K562 (cell line): Measurements from ENCODE around the gene TCF23. TPM values are rescaled to one million over a fixed set of nuclear protein-coding genes. Genes with fewer than 3 reads are reported as not detected.
"Not testable (repeated sequence)": the region's sequence is repeated elsewhere in the genome, so short reads cannot be mapped to it uniquely, and the experiment has no call there.

ENCODE experiments used
- ATAC-seq: fragments of 200-7000 bp; cut with Tn5 transposase; 3 replicates; pipeline ENCODE4 v1.9.1; 2020; ENCODE audit warnings: moderate library complexity
- BruUV-seq: library from RNA; stranded (reverse); fragments of 400-500 nt; replicated peaks from 2 replicates; lab custom pipeline; 2021; lab: Mats Ljungman, UMichigan
- CTCF ChIA-PET: fragments of 300-600 bp; formaldehyde crosslinking; extraction: SDS; loops from one replicate; lab custom pipeline; 2021; ENCODE audit warnings: low intra/inter-chr PET ratio; lab: Yijun Ruan, JAX
- POLR2A ChIA-PET: fragments of 300-600, 350-650 bp; sonication (Branson Sonifier 250); formaldehyde crosslinking; extraction: SDS; loops from one replicate; lab custom pipeline; 2021; ENCODE audit warnings: antibody characterized with exemption, inconsistent platforms; lab: Yijun Ruan, JAX
- DNase-seq, 4 experiments: peaks; one replicate each; pipeline versions ENCODE4 v3.0.0 to v3.0.0-alpha.2; 2011 to 2018; ENCODE audit warnings: low spot score in 3 of 4, mixed read lengths in 3 of 4; ENCODE audit errors: extremely low read depth in 1 of 4
- FAIRE-seq: peaks from 2 replicates; lab custom pipeline; 2011; peaks lifted over from hg19 to GRCh38; lab: Jason Lieb, UNC
- H2AFZ ChIP-seq: 2 replicates; pipeline ENCODE4 v1.6.0; 2011; ENCODE audit warnings: low read depth, low read length, control low read depth, inconsistent platforms
- H3K27ac ChIP-seq: fragments of 200-600 bp; 3 replicates; pipeline ENCODE4 v1.8.0; 2011; ENCODE audit warnings: low read depth, mild to moderate bottlenecking, control low read depth, inconsistent platforms, low read length, moderate library complexity, mixed read lengths; ENCODE audit errors: extremely low read depth
- H3K27me3 ChIP-seq, 2 experiments: fragments of 300-600 bp in 1 of 2; 2 replicates in 1 of 2; 3 replicates in 1 of 2; pipeline versions ENCODE4 v1.6.0 to v1.8.0; 2011; ENCODE audit warnings: inconsistent platforms in 2 of 2, low read length in 2 of 2, mild to moderate bottlenecking in 1 of 2, mixed read lengths in 1 of 2, moderate library complexity in 1 of 2; ENCODE audit not compliant: control insufficient read depth in 2 of 2, insufficient read depth in 2 of 2
- H3K36me3 ChIP-seq: fragments of 300-600 bp; 3 replicates; pipeline ENCODE4 v1.8.0; 2011; ENCODE audit warnings: mild to moderate bottlenecking, low read length, inconsistent platforms; ENCODE audit not compliant: control insufficient read depth, insufficient read depth
- H3K4me1 ChIP-seq, 2 experiments: fragments of 200-600 bp in 1 of 2; replicated peaks in 1 of 2; 2 replicates in 1 of 2; 3 replicates in 1 of 2; pipeline versions ENCODE4 v1.5.1 to v1.8.0; 2011; ENCODE audit warnings: inconsistent platforms in 2 of 2, low read length in 2 of 2, mild to moderate bottlenecking in 1 of 2, mixed read lengths in 1 of 2, moderate library complexity in 1 of 2; ENCODE audit not compliant: control insufficient read depth in 2 of 2, insufficient read depth in 2 of 2
- H3K4me2 ChIP-seq: 2 replicates; pipeline ENCODE4 v1.6.1; 2011; ENCODE audit warnings: low read length, control low read depth, inconsistent platforms, mixed read lengths; ENCODE audit not compliant: insufficient read depth
- H3K4me3 ChIP-seq: fragments of 200-600 bp; sonication (generic), shearing (Covaris generic); 2 replicates; pipeline ENCODE4 v1.5.1; 2016; ENCODE audit warnings: control low read depth, inconsistent platforms
- H3K79me2 ChIP-seq: fragments of 200-600 bp; 3 replicates; pipeline ENCODE4 v1.8.0; 2011; ENCODE audit warnings: low read length, inconsistent platforms; ENCODE audit not compliant: control insufficient read depth, insufficient read depth
- H3K9ac ChIP-seq, 2 experiments: 2 replicates each; pipeline versions ENCODE4 v1.6.0 to v1.6.1; 2011; ENCODE audit warnings: low read depth in 2 of 2, low read length in 2 of 2, control low read depth in 1 of 2, inconsistent platforms in 1 of 2, mild to moderate bottlenecking in 1 of 2, mixed read lengths in 1 of 2; ENCODE audit not compliant: insufficient read depth in 1 of 2
- H3K9me1 ChIP-seq: one replicate; pipeline ENCODE4 v1.6.0; 2011; ENCODE audit warnings: inconsistent platforms, mild to moderate bottlenecking, low read length, moderate library complexity; ENCODE audit not compliant: control insufficient read depth, insufficient read depth
- H3K9me3 ChIP-seq: replicated peaks from 2 replicates; pipeline ENCODE4 v1.5.1; 2011; ENCODE audit warnings: low read depth, low read length, inconsistent platforms; ENCODE audit not compliant: control insufficient read depth, insufficient read depth
- H4K20me1 ChIP-seq: replicated peaks from 2 replicates; pipeline ENCODE4 v1.6.1; 2011; ENCODE audit warnings: low read length, inconsistent platforms, mixed read lengths; ENCODE audit not compliant: control insufficient read depth, insufficient read depth
- NFYB ChIP-seq: IDR thresholded peaks from 2 replicates; pipeline ENCODE4 v1.6.1; 2011; ENCODE audit warnings: mild to moderate bottlenecking, moderate library complexity; ENCODE audit not compliant: insufficient read length; ENCODE audit errors: extremely low read depth
- WGBS: fragments of 100-300 bp; shearing (Covaris generic); methylation state at CpG from one replicate; pipeline ENCODE4 v1.1.6; 2016; ENCODE audit warnings: low coverage, mixed read lengths; ENCODE audit not compliant: insufficient coverage; ENCODE audit errors: missing lambda C conversion rate; 5-methylcytosine and 5-hydroxymethylcytosine counted together
- in situ Hi-C: fragments of 300-500 bp; cut with MboI; formaldehyde crosslinking; loops from 4 replicates; pipeline ENCODE4 v1.15.0; 2018; ENCODE audit warnings: inconsistent platforms, mixed read lengths
- intact Hi-C: fragments of 100-400 bp; cut with micrococcal nuclease; formaldehyde crosslinking; loops from 2 replicates; pipeline ENCODE4 v1.14.2; 2022
- polyA plus RNA-seq, 8 experiments: library from polyadenylated mRNA; depleted of rRNA in 4 of 8; stranded (reverse) in 5 of 8; unstranded in 3 of 8; fragments of >200 nt; fragmentation: Nextera tagmentation in 2 of 8; fragmentation: Illumina TruSeq in 1 of 8; extraction: Ambion mirVana in 2 of 8; extraction: Trizol in 1 of 8; gene quantifications; 2 replicates each; pipeline versions ENCODE4 v1.2.1 to v1.2.3, GENCODE V29; 2011 to 2014; ENCODE audit warnings: inconsistent platforms in 1 of 8, missing spikeins in 1 of 8
- total RNA-seq, 7 experiments: library from RNA; depleted of rRNA in 6 of 7; stranded (reverse); fragments of >200 nt in 6 of 7; fragmentation: Illumina TruSeq in 2 of 7; extraction: Trizol in 2 of 7; gene quantifications; 2 replicates each; pipeline versions ENCODE4 v1.2.1 to v1.2.3, GENCODE V29; 2011 to 2021; ENCODE audit warnings: low replicate concordance in 1 of 7

TCF23 gene
- total and polyA plus RNA-seq, 9 of the 15 experiments (the other 6 are each of a cell fraction or from before 2014, with no cell fraction given): 0.07 TPM; not detected in 8

DNA sequence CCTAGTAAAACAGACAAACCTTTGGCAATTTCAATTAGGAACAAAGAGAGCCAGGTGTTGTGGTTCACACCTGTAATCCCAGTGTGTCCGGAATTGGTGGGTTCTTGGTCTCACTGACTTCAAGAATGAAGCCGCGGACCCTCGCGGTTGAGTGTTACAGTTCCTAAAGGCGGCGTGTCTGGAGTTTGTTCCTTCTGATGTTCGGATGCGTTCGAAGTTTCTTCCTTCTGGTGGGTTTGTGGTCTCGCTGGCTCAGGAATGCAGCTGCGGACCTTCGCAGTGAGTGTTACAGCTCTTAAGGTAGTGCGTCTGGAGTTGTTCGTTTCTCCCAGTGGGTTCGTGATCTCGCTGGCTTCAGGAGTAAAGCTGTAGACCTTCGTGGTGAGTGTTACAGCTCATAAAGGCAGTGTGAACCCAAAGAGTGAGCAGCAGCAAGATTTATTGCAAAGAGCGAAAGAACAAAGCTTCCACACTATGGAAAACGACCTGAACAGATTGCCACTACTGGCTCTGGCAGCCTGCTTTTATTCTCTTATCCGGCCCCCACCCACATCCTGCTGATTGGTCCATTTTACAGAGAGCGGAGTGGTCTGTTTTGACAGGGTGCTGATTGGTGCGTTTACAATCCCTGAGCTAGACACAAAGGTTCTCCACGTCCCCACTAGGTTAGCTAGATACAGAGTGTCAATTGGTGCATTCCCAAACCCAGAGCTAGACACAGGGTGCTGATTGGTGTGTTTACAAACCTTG lies 38.0 kb upstream of the TCF23 start:
- H3K27me3 ChIP-seq, H3K79me2 ChIP-seq, FAIRE-seq, H3K27ac ChIP-seq, DNase-seq, H3K9ac ChIP-seq: not testable (repeated sequence)
- peak; percentile 40 for TF ChIP-seq NFYB
- TF ChIP-seq, all 486 proteins: peak for 1; not testable (repeated sequence) for 485
- H4K20me1 ChIP-seq, H3K36me3 ChIP-seq, BruUV-seq, H3K4me2 ChIP-seq, H3K4me3 ChIP-seq, H3K4me1 ChIP-seq, H3K9me1 ChIP-seq, ATAC-seq, intact Hi-C loops, CTCF ChIA-PET, H3K9me3 ChIP-seq, in situ Hi-C loops: not testable (repeated sequence)
- peak overlapping the region; percentile 35; the same call in 1 of the 2 replicates for H2AFZ ChIP-seq
- 64% methylated on average over 24 of the region's 24 CpGs for WGBS
- POLR2A ChIA-PET: interaction anchor here (0.6 to 4.5 kb wide), 3 partner anchors 14 to 230 kb away, joined by 3 to 17 read pairs (median 3); partner anchors contain the start of gene ABHD1

DNA sequence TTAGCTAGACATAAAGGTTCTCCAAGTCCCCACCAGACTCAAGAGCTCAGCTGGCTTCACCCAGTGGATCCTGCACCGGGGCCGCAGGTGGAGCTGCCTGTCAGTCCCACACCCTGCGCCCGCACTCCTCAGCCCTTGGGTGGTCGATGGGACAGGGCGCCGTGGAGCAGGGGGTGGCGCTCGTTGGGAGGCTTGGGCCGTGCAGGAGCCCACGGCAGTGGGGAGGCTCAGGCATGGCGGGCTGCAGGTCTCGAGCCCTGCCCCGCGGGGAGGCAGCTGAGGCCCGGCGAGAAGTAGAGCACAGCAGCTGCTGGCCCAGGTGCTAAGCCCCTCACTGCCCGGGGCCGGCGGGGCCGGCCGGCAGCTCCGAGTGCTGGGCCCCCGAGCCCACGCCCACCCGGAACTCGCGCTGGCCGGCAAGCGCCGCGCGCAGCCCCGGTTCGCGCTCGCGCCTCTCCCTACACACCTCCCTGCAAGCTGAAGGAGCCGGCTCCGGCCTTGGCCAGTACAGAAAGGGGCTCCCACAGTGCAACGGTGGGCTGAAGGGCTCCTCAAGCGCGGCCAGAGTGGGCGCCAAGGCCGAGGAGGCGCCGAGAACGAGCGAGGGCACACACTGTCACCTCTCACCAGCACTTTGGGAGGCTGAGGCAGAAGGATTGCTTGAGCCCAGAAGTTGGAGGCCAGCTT lies 37.3 kb upstream of the TCF23 start:
- H3K27ac ChIP-seq, CTCF ChIA-PET, H3K9ac ChIP-seq, in situ Hi-C loops, FAIRE-seq, ATAC-seq, H3K36me3 ChIP-seq, BruUV-seq, H4K20me1 ChIP-seq, H3K4me3 ChIP-seq, H3K4me1 ChIP-seq, H3K9me1 ChIP-seq, H3K27me3 ChIP-seq, intact Hi-C loops, H3K4me2 ChIP-seq, H3K79me2 ChIP-seq, DNase-seq, H3K9me3 ChIP-seq, H2AFZ ChIP-seq: not testable (repeated sequence)
- 76% methylated on average over 19 of the region's 49 CpGs for WGBS
- POLR2A ChIA-PET: interaction anchor here (0.6 to 4.5 kb wide), 3 partner anchors 13 to 264 kb away, joined by 3 to 17 read pairs (median 3); partner anchors contain the start of gene ABHD1
